H1 (cell line): Measurements from ENCODE around the gene CYB561A3. TPM values are rescaled to one million over a fixed set of nuclear protein-coding genes. Genes with fewer than 3 reads are reported as not detected.

Experiments used
- CTCF ChIA-PET: fragments of 300-600 bp; sonication (Branson Sonifier 250); formaldehyde crosslinking; loops from one replicate; lab custom pipeline; 2021; ENCODE audit not compliant: partially characterized antibody; lab: Charles Lee
- POLR2A ChIA-PET: fragments of 300-600 bp; sonication (Branson Sonifier 250); formaldehyde crosslinking; loops from one replicate; lab custom pipeline; 2021; ENCODE audit warnings: inconsistent platforms; ENCODE audit not compliant: partially characterized antibody; lab: Charles Lee
- DNase-seq, 2 experiments: peaks; one replicate each; pipeline versions ENCODE4 v3.0.0 to v3.0.0-alpha.2; 2010 to 2022; ENCODE audit warnings: low spot score in 2 of 2, low read depth in 1 of 2, mixed read lengths in 1 of 2
- FAIRE-seq: peaks from 2 replicates; lab custom pipeline; 2011; peaks lifted over from hg19 to GRCh38; lab: Jason Lieb, UNC
- H2AFZ ChIP-seq: 2 replicates; pipeline ENCODE4 v1.8.1; 2012; ENCODE audit warnings: low read length, inconsistent platforms
- H2AK5ac ChIP-seq: 2 replicates; pipeline ENCODE4 v1.6.1; 2013; ENCODE audit warnings: low read depth, low read length
- H2BK120ac ChIP-seq: replicated peaks from 2 replicates; pipeline ENCODE3; 2013; ENCODE audit warnings: low read depth, low read length, inconsistent platforms
- H2BK12ac ChIP-seq: 2 replicates; pipeline ENCODE4 v1.6.1; 2013; ENCODE audit warnings: low read depth, low read length
- H2BK15ac ChIP-seq: 2 replicates; pipeline ENCODE4 v1.6.1; 2013; ENCODE audit warnings: low read length
- H2BK20ac ChIP-seq: 2 replicates; pipeline ENCODE4 v1.6.1; 2013; ENCODE audit warnings: low read length
- H2BK5ac ChIP-seq: 2 replicates; pipeline ENCODE4 v1.6.1; 2013; ENCODE audit warnings: low read depth, low read length
- H3K14ac ChIP-seq: 2 replicates; pipeline ENCODE4 v1.6.1; 2013; ENCODE audit warnings: inconsistent platforms; ENCODE audit not compliant: insufficient read length
- H3K18ac ChIP-seq: 2 replicates; pipeline ENCODE4 v1.6.1; 2013; ENCODE audit warnings: low read length; ENCODE audit errors: extremely low read depth
- H3K23ac ChIP-seq: 2 replicates; pipeline ENCODE4 v1.6.1; 2013; ENCODE audit warnings: inconsistent platforms; ENCODE audit not compliant: insufficient read length
- H3K23me2 ChIP-seq: 2 replicates; pipeline ENCODE4 v1.6.1; 2013; ENCODE audit warnings: low read depth, low read length
- H3K27ac ChIP-seq: 2 replicates; pipeline ENCODE4 v1.6.1; 2011; ENCODE audit warnings: low read depth, low read length, inconsistent platforms
- H3K27me3 ChIP-seq, 4 experiments: replicated peaks in 1 of 4; 1 replicate in 1 of 4; 2 replicates in 3 of 4; pipeline versions ENCODE4 v1.6.1 to v1.8.1; 2011 to 2013; ENCODE audit warnings: low read length in 3 of 4, mild to moderate bottlenecking in 3 of 4, inconsistent platforms in 2 of 4, mixed read lengths in 2 of 4, moderate library complexity in 1 of 4; ENCODE audit not compliant: control insufficient read depth in 3 of 4, insufficient read depth in 3 of 4; ENCODE audit errors: extremely low read depth in 1 of 4
- H3K36me3 ChIP-seq, 4 experiments: 2 replicates each; pipeline versions ENCODE4 v1.6.1 to v1.8.1; 2011 to 2013; ENCODE audit warnings: mild to moderate bottlenecking in 4 of 4, low read length in 3 of 4, moderate library complexity in 2 of 4, control low read depth in 1 of 4, inconsistent platforms in 1 of 4; ENCODE audit not compliant: insufficient read depth in 4 of 4, control insufficient read depth in 2 of 4
- H3K4ac ChIP-seq: replicated peaks from 2 replicates; pipeline ENCODE3; 2013; ENCODE audit warnings: low read length, low read depth, mixed read lengths, inconsistent platforms; ENCODE audit not compliant: insufficient read length
- H3K4me1 ChIP-seq, 4 experiments: replicated peaks in 1 of 4; 1 replicate in 1 of 4; 2 replicates in 3 of 4; pipeline versions ENCODE4 v1.6.1 to v1.8.1; 2011 to 2013; ENCODE audit warnings: low read length in 3 of 4, inconsistent platforms in 2 of 4, mixed read lengths in 1 of 4; ENCODE audit not compliant: insufficient read depth in 4 of 4, control insufficient read depth in 3 of 4
- H3K4me2 ChIP-seq, 2 experiments: 2 replicates each; pipeline versions ENCODE4 v1.6.1 to v1.8.1; 2011 to 2013; ENCODE audit warnings: low read depth in 2 of 2, low read length in 2 of 2, control low read depth in 1 of 2, inconsistent platforms in 1 of 2, mild to moderate bottlenecking in 1 of 2; ENCODE audit not compliant: insufficient read depth in 1 of 2
- H3K4me3 ChIP-seq, 4 experiments: fragments of 200-600, 300-600 bp in 1 of 4; sonication (generic), shearing (Covaris generic), sonication (Bioruptor Twin) in 1 of 4; 2 replicates each; pipeline versions ENCODE4 v1.5.1 to v1.8.1; 2011 to 2016; ENCODE audit warnings: low read length in 4 of 4, low read depth in 3 of 4, control low read depth in 2 of 4, inconsistent platforms in 2 of 4, mild to moderate bottlenecking in 2 of 4, mixed read lengths in 1 of 4, moderate library complexity in 1 of 4; ENCODE audit not compliant: insufficient read depth in 2 of 4; ENCODE audit errors: extremely low read depth in 1 of 4
- H3K56ac ChIP-seq: replicated peaks from 2 replicates; pipeline ENCODE3; 2013; ENCODE audit warnings: low read depth, mild to moderate bottlenecking, mixed read lengths, low read length, inconsistent platforms; ENCODE audit not compliant: insufficient read length
- H3K79me1 ChIP-seq: 2 replicates; pipeline ENCODE4 v1.6.1; 2013; ENCODE audit warnings: low read depth, low read length, control low read depth
- H3K79me2 ChIP-seq, 2 experiments: 2 replicates each; pipeline versions ENCODE4 v1.6.1 to v1.8.1; 2012 to 2013; ENCODE audit warnings: low read length in 2 of 2, mild to moderate bottlenecking in 2 of 2, inconsistent platforms in 1 of 2; ENCODE audit not compliant: insufficient read depth in 2 of 2, control insufficient read depth in 1 of 2
- H3K9ac ChIP-seq, 4 experiments: replicated peaks in 1 of 4; 1 replicate in 1 of 4; 2 replicates in 3 of 4; pipeline versions ENCODE4 v1.6.1 to v1.8.1; 2011 to 2013; ENCODE audit warnings: low read depth in 3 of 4, low read length in 3 of 4, control low read depth in 2 of 4, mild to moderate bottlenecking in 2 of 4, moderate library complexity in 2 of 4, inconsistent platforms in 1 of 4; ENCODE audit errors: extremely low read depth in 1 of 4
- H3K9me3 ChIP-seq, 2 experiments: 2 replicates each; pipeline versions ENCODE4 v1.6.1 to v1.8.1; 2012 to 2013; ENCODE audit warnings: mild to moderate bottlenecking in 2 of 2, moderate library complexity in 2 of 2, control low read depth in 1 of 2, inconsistent platforms in 1 of 2, low read depth in 1 of 2, low read length in 1 of 2, mixed read lengths in 1 of 2; ENCODE audit not compliant: insufficient read depth in 2 of 2
- H4K20me1 ChIP-seq, 2 experiments: replicated peaks in 1 of 2; 2 replicates each; pipeline versions ENCODE3 to v1.8.1; 2011 to 2013; ENCODE audit warnings: inconsistent platforms in 2 of 2, low read length in 2 of 2, mild to moderate bottlenecking in 1 of 2; ENCODE audit not compliant: insufficient read depth in 2 of 2, control insufficient read depth in 1 of 2
- H4K5ac ChIP-seq: 2 replicates; pipeline ENCODE4 v1.6.1; 2013; ENCODE audit warnings: low read length, low read depth, mixed read lengths, inconsistent platforms; ENCODE audit not compliant: insufficient read length
- H4K8ac ChIP-seq: 2 replicates; pipeline ENCODE4 v1.8.0; 2013; ENCODE audit warnings: mild to moderate bottlenecking, moderate library complexity, low read length, inconsistent platforms; ENCODE audit not compliant: insufficient read depth; ENCODE audit errors: extremely low read depth
- H4K91ac ChIP-seq: replicated peaks from 2 replicates; pipeline ENCODE3; 2013; ENCODE audit warnings: low read length, mixed read lengths, inconsistent platforms; ENCODE audit not compliant: insufficient read length
- BACH1 ChIP-seq: IDR thresholded peaks from 2 replicates; pipeline ENCODE4 v1.6.1; 2012; ENCODE audit warnings: low read length, improper control_type of control experiment
- BCL11A ChIP-seq, 2 experiments: IDR thresholded peaks; one replicate each; pipeline ENCODE4 v1.6.1; 2011; ENCODE audit warnings: low read depth in 2 of 2, low read length in 2 of 2, mild to moderate bottlenecking in 2 of 2
- CREB1 ChIP-seq: IDR thresholded peaks from 2 replicates; pipeline ENCODE4 v1.6.1; 2012; ENCODE audit warnings: inconsistent platforms
- EGR1 ChIP-seq: IDR thresholded peaks from 2 replicates; pipeline ENCODE4 v1.6.1; 2011; ENCODE audit warnings: low read depth, low read length, borderline replicate concordance
- EP300 ChIP-seq, 2 experiments: IDR thresholded peaks; 1 replicate in 1 of 2; 2 replicates in 1 of 2; pipeline ENCODE4 v1.6.1; 2011 to 2012; ENCODE audit warnings: low read depth in 2 of 2, low read length in 2 of 2, mild to moderate bottlenecking in 2 of 2, borderline replicate concordance in 1 of 2, inconsistent platforms in 1 of 2, moderate library complexity in 1 of 2
- RAD21 ChIP-seq, 2 experiments: IDR thresholded peaks in 1 of 2; conservative IDR thresholded peaks in 1 of 2; 2 replicates each; pipeline ENCODE4 v1.6.1; 2011; ENCODE audit warnings: low read depth in 2 of 2, low read length in 2 of 2, improper control_type of control experiment in 1 of 2, inconsistent platforms in 1 of 2, mild to moderate bottlenecking in 1 of 2, moderate library complexity in 1 of 2
- RNF2 ChIP-seq: fragments of 200-900, 300-1000 bp; sonication (generic); IDR thresholded peaks from 2 replicates; pipeline ENCODE4 v1.7.1; 2016; ENCODE audit warnings: borderline replicate concordance, low read depth, mild to moderate bottlenecking, antibody characterized with exemption, low read length; ENCODE audit not compliant: poor library complexity, severe bottlenecking; ENCODE audit errors: missing control alignments
- SP2 ChIP-seq: IDR thresholded peaks from 2 replicates; pipeline ENCODE4 v1.6.1; 2012; ENCODE audit warnings: mild to moderate bottlenecking, low read length, inconsistent platforms
- SRF ChIP-seq: IDR thresholded peaks from 2 replicates; pipeline ENCODE4 v1.6.1; 2011; ENCODE audit warnings: mild to moderate bottlenecking, low read depth, low read length, moderate library complexity
- SUZ12 ChIP-seq: fragments of 200-600 bp; sonication (generic); IDR thresholded peaks from 2 replicates; pipeline ENCODE4 v1.6.1; 2012; ENCODE audit warnings: mild to moderate bottlenecking, inconsistent platforms, low read length, moderate library complexity, mixed read lengths
- TBP ChIP-seq: IDR thresholded peaks from 2 replicates; pipeline ENCODE4 v1.6.1; 2011; ENCODE audit warnings: low read depth, low read length, improper control_type of control experiment
- ZNF274 ChIP-seq: IDR thresholded peaks from 2 replicates; pipeline ENCODE4 v1.7.0; 2012; ENCODE audit warnings: low read length, borderline replicate concordance; ENCODE audit errors: extremely low read depth
- WGBS, 2 experiments: shearing (Covaris generic) in 1 of 2; methylation state at CpG; one replicate each; pipeline versions ENCODE4 v1.1.6 to v1.1.7; 2013 to 2015; ENCODE audit warnings: low lambda C conversion rate in 2 of 2, mixed read lengths in 2 of 2, inconsistent platforms in 1 of 2, low coverage in 1 of 2, missing lambda C conversion rate in 1 of 2; ENCODE audit not compliant: insufficient replicate concordance in 2 of 2, insufficient coverage in 1 of 2, insufficient read length in 1 of 2; ENCODE audit errors: extremely low coverage in 1 of 2, missing lambda C conversion rate in 1 of 2; 5-methylcytosine and 5-hydroxymethylcytosine counted together
- polyA plus RNA-seq, 7 experiments: library from polyadenylated mRNA; depleted of rRNA in 3 of 7; stranded (reverse) in 5 of 7; unstranded in 2 of 7; fragments of >200 nt in 5 of 7; fragments of 200-250 nt in 2 of 7; gene quantifications; 1 replicate in 5 of 7; 2 replicates in 1 of 7; 4 replicates in 1 of 7; pipeline versions ENCODE4 v1.2.1 to v1.2.3, GENCODE V29; 2011 to 2013; ENCODE audit warnings: missing spikeins in 2 of 7, mixed read lengths in 2 of 7
- total RNA-seq: library from RNA; stranded (reverse); fragmentation: NEBNext Ultra II Directional; extraction: Animal tissue kit (Norgen Biotek cat#: 25700); gene quantifications from 2 replicates; pipeline ENCODE4 v1.2.1, GENCODE V29; 2021

Gene CYB561A3
- total and polyA plus RNA-seq, 2 of the 8 experiments (the other 6 are each of a cell fraction or from before 2014, with no cell fraction given): 29.6 to 41.2 TPM

DNA sequence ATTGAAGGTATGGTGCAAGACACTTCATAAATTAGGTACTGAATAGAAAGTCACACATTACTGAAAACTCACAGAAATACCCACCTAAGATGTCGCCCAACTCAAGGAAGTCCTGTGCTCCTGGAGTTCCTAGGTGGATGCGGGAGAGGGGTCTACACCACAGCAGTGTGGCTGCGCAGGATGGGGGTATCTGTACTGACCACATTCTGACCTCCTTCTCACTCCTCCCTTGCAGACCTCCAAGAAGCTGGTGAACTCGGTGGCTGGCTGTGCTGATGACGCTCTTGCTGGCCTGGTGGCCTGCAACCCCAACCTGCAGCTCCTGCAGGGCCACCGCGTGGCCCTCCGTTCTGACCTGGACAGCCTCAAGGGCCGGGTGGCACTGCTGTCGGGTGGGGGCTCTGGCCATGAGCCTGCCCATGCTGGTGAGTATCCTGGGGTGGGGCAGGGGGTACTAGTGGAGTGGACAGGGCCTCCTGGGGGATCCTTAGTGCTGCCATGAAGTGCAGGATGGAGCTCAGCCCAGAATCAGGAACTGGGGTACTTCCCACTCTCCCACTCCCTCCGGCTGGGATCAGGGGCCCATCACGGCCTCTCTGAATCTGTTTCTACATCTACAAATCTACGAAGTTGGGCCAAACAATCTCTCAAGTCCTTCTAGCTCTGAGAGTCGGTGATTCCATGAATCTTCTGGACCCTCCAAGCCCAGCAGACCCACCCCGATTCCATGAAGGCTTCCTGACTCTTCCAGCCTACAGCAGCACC lies 23.8 kb downstream of the CYB561A3 start:
- Histone ChIP-seq H4K8ac (no peak overlapping the region), H3K4ac (no peak overlapping the region), H2BK120ac (no peak overlapping the region), H2AFZ (no peak overlapping the region), H3K79me2 (peaks cover 0 to 5% of the 10 kb centered on the region in 2 experiments; a peak in 1 of 4 replicates), H4K91ac (no peak overlapping the region), H3K4me3 (no peak overlapping the region), H3K36me3 (peaks cover 0 to 9% (median 4%) of the 10 kb centered on the region in 4 experiments; a peak in 4 of 8 replicates), H2BK12ac (no peak overlapping the region), H2BK20ac (no peak overlapping the region), H3K79me1 (peaks cover 6% of the 10 kb centered on the region; the same call in 1 of the 2 replicates), H3K4me2 (no peak overlapping the region), H3K4me1 (peaks cover 5 to 11% (median 8%) of the 10 kb centered on the region in 4 experiments), H3K14ac (no peak overlapping the region), H3K27me3 (no peaks in the 10 kb centered on the region), H3K27ac (no peak overlapping the region), H4K20me1 (no peaks in the 10 kb centered on the region), H2BK15ac (no peak overlapping the region), H3K56ac (no peak overlapping the region), H2AK5ac (no peak overlapping the region), H3K23me2 (peaks cover 4% of the 10 kb centered on the region; the same call in 1 of the 2 replicates), H3K18ac (no peak overlapping the region), H2BK5ac (no peak overlapping the region), H3K9ac (no peak overlapping the region), H4K5ac (no peak overlapping the region), H3K9me3 (no peaks in the 10 kb centered on the region), H3K23ac (no peak overlapping the region)
- ChIA-PET POLR2A (interaction anchor here (1.1 to 39.7 kb wide), 5 partner anchors 10 to 64 kb away, joined by 3 to 1106 read pairs (median 4); partner anchors contain the start of genes CYB561A3, TMEM138 and TMEM216), CTCF (interaction anchor here (1.0 to 10.1 kb wide), 8 partner anchors 9 to 301 kb away, joined by 3 to 290 read pairs (median 9); partner anchors contain the start of genes CYB561A3, TMEM138 and TMEM216)
- DNase-seq (no peak), FAIRE-seq (no peak)
- WGBS, 2 experiments: 83% methylated on average over 15 of the region's 15 CpGs; no CpG with 5 or more reads in 1 of the 2 experiments
- TF ChIP-seq SRF: no peak
- no peak for TF ChIP-seq ZNF274
- no peak for TF ChIP-seq EP300 (IDR thresholded peaks at IDR 0.05; ENCODE audit: borderline replicate concordance in 1 of 2, low read depth in 2 of 2, low read length in 2 of 2)
- no peak for TF ChIP-seq CREB1
- no peak for TF ChIP-seq BCL11A (IDR thresholded peaks at IDR 0.05; ENCODE audit: low read depth in 2 of 2, low read length in 2 of 2)
- no peak for TF ChIP-seq RNF2
- no peak for TF ChIP-seq TBP
- TF ChIP-seq BACH1: no peak
- TF ChIP-seq SUZ12: no peak
- no peak for TF ChIP-seq RAD21 (IDR thresholded peaks at IDR 0.05 in 1 of 2, conservative IDR thresholded peaks at IDR 0.05 in 1 of 2; ENCODE audit: low read depth in 2 of 2, low read length in 2 of 2)
- no peak for TF ChIP-seq SP2
- TF ChIP-seq EGR1: no peak
